Colonic mucosa (tissue), 4 donors: Measurements from ENCODE around the gene ZNF776. TPM values are rescaled to one million over a fixed set of nuclear protein-coding genes. Genes with fewer than 3 reads are reported as not detected.

Experiments
- DNase-seq: peaks from one replicate; pipeline ENCODE4 v3.0.0-alpha.2; 2020
- H3K27ac ChIP-seq: fragments of 200-600 bp; one replicate; pipeline ENCODE4 v1.8.0; 2021
- H3K27me3 ChIP-seq: fragments of 200-600 bp; one replicate; pipeline ENCODE4 v1.8.0; 2021
- H3K36me3 ChIP-seq: fragments of 200-600 bp; one replicate; pipeline ENCODE4 v1.8.0; 2021
- H3K4me1 ChIP-seq: fragments of 200-600 bp; one replicate; pipeline ENCODE4 v1.8.0; 2021; ENCODE audit warnings: mild to moderate bottlenecking
- H3K4me3 ChIP-seq: fragments of 200-600 bp; one replicate; pipeline ENCODE4 v1.8.0; 2021
- H3K9ac ChIP-seq, 2 donors: one replicate each; pipeline ENCODE4 v1.7.0; 2013; ENCODE audit warnings: control low read depth in 2 of 2, low read depth in 2 of 2, low read length in 2 of 2
- H3K9me3 ChIP-seq: fragments of 200-600 bp; one replicate; pipeline ENCODE4 v1.8.0; 2021
- CTCF ChIP-seq: fragments of 200-600 bp; IDR thresholded peaks from one replicate; pipeline ENCODE4 v1.8.0; 2022; ENCODE audit warnings: antibody characterized with exemption, mild to moderate bottlenecking
- intact Hi-C: fragments of 100-400 bp; cut with DNase I; formaldehyde crosslinking; loops from one replicate; pipeline ENCODE4 v1.14.1; 2022
- total RNA-seq, 2 donors: library from RNA; stranded (reverse); fragmentation: NEBNext Ultra II Directional in 1 of 2; extraction: Animal tissue kit (Norgen Biotek cat#: 25700) in 1 of 2; gene quantifications; one replicate each; pipeline ENCODE4 v1.2.1, GENCODE V29; 2021
- donor health status: healthy.
- donor health status: DM: no; HTN: no; CAD: no.
- donor health status: DM: no; HTN: no; CAD: no.

Gene ZNF776
- total RNA-seq, 2 donors from 2014 or later = 13.5 to 14.5 TPM

- no peak overlapping the region for H3K27ac ChIP-seq
- intact Hi-C loops = no loop called here
- no peak for DNase-seq
- H3K9me3 ChIP-seq = peaks cover 9% of the 10 kb centered on the region
- no peaks in the 10 kb centered on the region for H3K27me3 ChIP-seq
- H3K4me1 ChIP-seq = no peaks in the 10 kb centered on the region
- no peak for TF ChIP-seq CTCF
- H3K4me3 ChIP-seq = no peak overlapping the region
- H3K9ac ChIP-seq = no peak overlapping the region
- no peaks in the 10 kb centered on the region for H3K36me3 ChIP-seq
These were observed 12.5 kb downstream of the ZNF776 start for GRCh38 chr19:57759096-57759495.

GRCh38 chr19:57769345-57770131, 22.9 kb downstream of the ZNF776 start, which contains the start of gene ZNF586:
ZNF586 (plus strand) TSS chr19:57769676; CDS start chr19:57769843, 167 bp downstream.
- DNase-seq = peak; percentile 90
- TF ChIP-seq CTCF = no peak
- Histone ChIP-seq H3K36me3 (no peaks in the 10 kb centered on the region), H3K9ac (peak within 1 kb of the TSS; percentile 63 to 78), H3K9me3 (no peaks in the 10 kb centered on the region), H3K27me3 (no peaks in the 10 kb centered on the region), H3K4me3 (peak within 1 kb of the TSS; percentile 87), H3K4me1 (peaks cover 4% of the 10 kb centered on the region), H3K27ac (peak within 1 kb of the TSS; percentile 81)
- intact Hi-C loops = no loop called here

GRCh38 chr19:57771417-57771816, 24.8 kb downstream of the ZNF776 start:
- H3K27me3 ChIP-seq = no peaks in the 10 kb centered on the region
- no peak overlapping the region for H3K4me3 ChIP-seq
- no peak overlapping the region for H3K27ac ChIP-seq
- no peaks in the 10 kb centered on the region for H3K9me3 ChIP-seq
- TF ChIP-seq CTCF = no peak
- DNase-seq = no peak
- intact Hi-C loops = no loop called here
- H3K4me1 ChIP-seq = peaks cover 4% of the 10 kb centered on the region
- no peaks in the 10 kb centered on the region for H3K36me3 ChIP-seq
- no peak overlapping the region for H3K9ac ChIP-seq

DNA sequence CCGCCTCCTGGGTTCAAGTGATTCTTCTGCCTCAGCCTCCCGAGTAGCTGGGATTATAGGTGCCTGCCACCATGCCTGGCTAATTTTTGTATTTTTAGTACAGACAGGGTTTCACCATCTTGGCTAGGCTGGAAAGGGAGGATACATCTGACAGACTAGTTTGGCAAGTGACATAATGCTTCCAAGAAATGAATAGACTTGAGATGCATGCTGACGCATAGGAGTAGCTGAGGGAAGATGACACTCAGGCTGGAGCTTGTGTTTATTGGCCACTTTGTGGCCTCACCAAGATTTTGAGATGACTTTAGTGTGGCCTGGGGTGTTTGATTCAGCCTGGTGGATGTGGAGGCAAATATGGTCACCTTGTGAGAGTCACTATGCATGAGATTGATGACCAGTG, 26.9 kb downstream of the ZNF776 start:
- Histone ChIP-seq H3K9ac (no peak overlapping the region), H3K36me3 (no peaks in the 10 kb centered on the region), H3K27ac (no peak overlapping the region), H3K4me3 (no peak overlapping the region), H3K4me1 (peaks cover 4% of the 10 kb centered on the region), H3K9me3 (no peaks in the 10 kb centered on the region), H3K27me3 (no peaks in the 10 kb centered on the region)
- intact Hi-C loops = no loop called here
- DNase-seq = no peak
- no peak for TF ChIP-seq CTCF

GRCh38 chr19:57776764-57777296, 30.2 kb downstream of the ZNF776 start:
- peaks cover 8% of the 10 kb centered on the region for H3K9me3 ChIP-seq
- H3K36me3 ChIP-seq = peaks cover 10% of the 10 kb centered on the region

More at GRCh38 chr19:57776764-57777296, 30.2 kb downstream of the ZNF776 start:
- Histone ChIP-seq H3K9ac (no peak overlapping the region), H3K27ac (no peak overlapping the region), H3K4me3 (no peak overlapping the region), H3K27me3 (no peaks in the 10 kb centered on the region), H3K4me1 (no peaks in the 10 kb centered on the region)
- DNase-seq = no peak
- intact Hi-C loops = no loop called here
- no peak for TF ChIP-seq CTCF
